Activated CD4-positive, alpha-beta memory T cell treated with anti-CD3 and anti-CD28 coated beads for 36 hours (primary cell): ENCODE measurements around the gene TMCC3. TPM values are rescaled to one million over a fixed set of nuclear protein-coding genes. Genes with fewer than 3 reads are reported as not detected.

Experiments
- CTCF ChIA-PET: fragments of 350-600 bp; sonication (Branson Sonifier 250); formaldehyde crosslinking; loops from one replicate; lab custom pipeline; 2021; ENCODE audit warnings: antibody characterized with exemption, inconsistent platforms; lab: Charles Lee
- POLR2A ChIA-PET: fragments of 350-600 bp; sonication (Branson Sonifier 250); formaldehyde crosslinking; loops from one replicate; lab custom pipeline; 2021; ENCODE audit warnings: antibody characterized with exemption; lab: Charles Lee
- DNase-seq: peaks from one replicate; pipeline ENCODE4 v3.0.0-alpha.2; 2020
- H3K27ac Mint-ChIP-seq: one replicate; pipeline ENCODE4 v1.8.0; 2021; ENCODE audit warnings: mixed read lengths
- H3K27me3 Mint-ChIP-seq: one replicate; pipeline ENCODE4 v1.8.0; 2021; ENCODE audit warnings: mixed read lengths
- H3K36me3 Mint-ChIP-seq: one replicate; pipeline ENCODE4 v1.8.0; 2021; ENCODE audit warnings: mixed read lengths
- H3K4me1 Mint-ChIP-seq: one replicate; pipeline ENCODE4 v1.8.0; 2021; ENCODE audit warnings: low read depth, mixed read lengths
- H3K4me3 Mint-ChIP-seq: one replicate; pipeline ENCODE4 v1.8.0; 2021; ENCODE audit warnings: mild to moderate bottlenecking, mixed read lengths
- H3K9me3 Mint-ChIP-seq: one replicate; pipeline ENCODE4 v1.8.0; 2021; ENCODE audit warnings: mixed read lengths
- intact Hi-C: fragments of 100-400 bp; cut with micrococcal nuclease; formaldehyde crosslinking; loops from one replicate; pipeline ENCODE4 v1.15.1; 2023
- microRNA-seq: library from miRNA; unstranded; fragments of <30 nt; microRNA quantifications from one replicate; pipeline ENCODE4 v1.2.0, GENCODE V29; 2022; ENCODE audit warnings: borderline number of aligned reads, borderline microRNAs expressed, borderline replicate concordance
- total RNA-seq, 2 experiments: library from RNA; stranded (reverse); gene quantifications; one replicate each; pipeline ENCODE4 v1.2.3, GENCODE V29; 2021

The TMCC3 gene
- total RNA-seq, 2 experiments from 2014 or later = 0.36 to 0.43 TPM

GRCh38 chr12:94532490-94533422, 117.6 kb downstream of the TMCC3 start:
- no peaks in the 10 kb centered on the region for H3K4me1 Mint-ChIP-seq
- H3K27ac Mint-ChIP-seq = no peak overlapping the region
- peak; percentile 81 for DNase-seq
- H3K27me3 Mint-ChIP-seq = peaks cover 5% of the 10 kb centered on the region
- H3K4me3 Mint-ChIP-seq = no peak overlapping the region
- intact Hi-C loops = loop anchor here (1.0 to 5.0 kb wide), 5 partner anchors 75 to 398 kb away; partner anchors contain the start of gene CEP83
- H3K36me3 Mint-ChIP-seq = no peaks in the 10 kb centered on the region
- no peaks in the 10 kb centered on the region for H3K9me3 Mint-ChIP-seq
- POLR2A ChIA-PET = no interaction called here
- CTCF ChIA-PET = interaction anchor here (0.7 to 3.4 kb wide), 5 partner anchors 387 to 431 kb away, joined by 3 to 25 read pairs (median 4); no protein-coding TSS in a partner anchor

GRCh38 chr12:94531196-94531720, 119.1 kb downstream of the TMCC3 start:
- H3K9me3 Mint-ChIP-seq = no peaks in the 10 kb centered on the region
- no peaks in the 10 kb centered on the region for H3K36me3 Mint-ChIP-seq
- no peak overlapping the region for H3K4me3 Mint-ChIP-seq
- no peaks in the 10 kb centered on the region for H3K4me1 Mint-ChIP-seq
- H3K27ac Mint-ChIP-seq = no peak overlapping the region
- intact Hi-C loops = loop anchor here (5.0 kb wide), 2 partner anchors 74 to 204 kb away; partner anchors contain the start of gene CEP83
- no peak for DNase-seq
- ChIA-PET POLR2A (interaction anchor here (1.5 kb wide), 1 partner anchor 11 kb away, joined by 3 read pairs; no protein-coding TSS in a partner anchor), CTCF (interaction anchor here (1.2 to 3.4 kb wide), 5 partner anchors 385 to 429 kb away, joined by 3 to 25 read pairs (median 4); no protein-coding TSS in a partner anchor)
- peaks cover 5% of the 10 kb centered on the region for H3K27me3 Mint-ChIP-seq

DNA sequence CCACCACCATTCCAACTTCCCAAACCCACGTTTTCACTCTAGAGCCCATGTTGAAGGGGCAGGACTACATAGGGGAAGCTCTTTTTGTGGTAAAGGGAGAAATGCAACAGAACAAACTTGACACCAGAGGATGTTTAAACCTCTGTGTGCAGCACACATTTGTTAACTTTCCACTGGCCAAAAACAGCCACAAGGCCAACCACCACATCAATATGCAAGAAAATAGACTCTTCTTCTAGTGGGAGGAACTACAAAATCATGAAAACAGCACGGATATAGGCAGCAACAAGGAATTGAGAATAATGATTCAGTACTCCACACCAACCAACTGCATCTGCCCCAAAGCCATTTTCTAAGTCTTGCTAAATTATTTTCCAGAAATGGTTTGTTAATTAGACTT, 124.4 kb downstream of the TMCC3 start:
- Mint-ChIP-seq H3K9me3 (no peaks in the 10 kb centered on the region), H3K4me1 (no peaks in the 10 kb centered on the region), H3K27me3 (peaks cover 2% of the 10 kb centered on the region), H3K4me3 (no peak overlapping the region), H3K27ac (no peak overlapping the region), H3K36me3 (no peaks in the 10 kb centered on the region)
- ChIA-PET POLR2A (no interaction called here), CTCF (no interaction called here)
- DNase-seq = no peak
- intact Hi-C loops = no loop called here

Small RNA genes within 50 kb of the gene (microRNA-seq; reads per million reads assigned to microRNA genes)
- not detected for gene MIR5700

Other genes with a start within 250 kb of the TMCC3 start
- 10 to 100 TPM; 23.4 TPM for gene CEP83, start 190.7 kb downstream of the TMCC3 start, total RNA-seq